Peyer's patch (tissue), 4 donors: Measurements from ENCODE around the gene RFWD3. TPM values are rescaled to one million over a fixed set of nuclear protein-coding genes. Genes with fewer than 3 reads are reported as not detected.

Experiments used
- DNase-seq, 3 donors: peaks; one replicate each; pipeline ENCODE4 v3.0.0-alpha.2; 2017 to 2019
- H3K27ac ChIP-seq, 4 donors: fragments of 200-600 bp; sonication (generic); one replicate each; pipeline ENCODE4 v1.5.1; 2016 to 2019
- H3K27me3 ChIP-seq, 2 donors: fragments of 200-600 bp; sonication (generic); one replicate each; pipeline ENCODE4 v1.5.1; 2019
- H3K36me3 ChIP-seq, 3 donors: fragments of 200-600 bp; sonication (generic); one replicate each; pipeline ENCODE4 v1.5.1; 2016 to 2019
- H3K4me1 ChIP-seq, 4 donors: fragments of 200-600 bp; sonication (generic); one replicate each; pipeline ENCODE4 v1.5.1; 2016 to 2019
- H3K4me3 ChIP-seq, 4 donors: fragments of 200-600 bp; sonication (generic); 1 replicate in 3 of 4; 2 replicates in 1 of 4; pipeline ENCODE4 v1.5.1; 2016 to 2019; ENCODE audit warnings: mild to moderate bottlenecking in 1 of 4
- H3K9me3 ChIP-seq, 4 donors: fragments of 200-600 bp; sonication (generic); one replicate each; pipeline ENCODE4 v1.5.1; 2016 to 2019; ENCODE audit warnings: mild to moderate bottlenecking in 1 of 4
- CTCF ChIP-seq, 6 experiments: fragments of 450-650 bp in 4 of 6; fragments of 200-600 bp in 2 of 6; sonication (generic) in 1 of 6; IDR thresholded peaks; one replicate each; pipeline ENCODE4 v1.5.1; 2017 to 2019; ENCODE audit warnings: antibody characterized with exemption in 6 of 6, mild to moderate bottlenecking in 3 of 6, moderate library complexity in 1 of 6
- POLR2A ChIP-seq, 2 donors: fragments of 450-650 bp; IDR thresholded peaks; one replicate each; pipeline ENCODE4 v1.5.1; 2017; ENCODE audit warnings: antibody characterized with exemption in 2 of 2, mild to moderate bottlenecking in 2 of 2, moderate library complexity in 2 of 2
- total RNA-seq, 4 donors: library from RNA; depleted of rRNA; stranded (reverse); fragments of >200 nt; gene quantifications; one replicate each; pipeline ENCODE4 v1.1.0, GENCODE V29; 2016

Gene RFWD3
- total RNA-seq, 4 donors from 2014 or later: 13.7 to 33.8 (median 23.8) TPM

GRCh38 chr16:74625500-74626350 lies 41.0 kb downstream of the RFWD3 start:
- Histone ChIP-seq H3K4me1 (no peaks in the 10 kb centered on the region), H3K36me3 (peaks cover 0 to 91% (median 0%) of the 10 kb centered on the region in 3 donors), H3K9me3 (no peaks in the 10 kb centered on the region), H3K27me3 (no peaks in the 10 kb centered on the region), H3K27ac (no peak overlapping the region), H3K4me3 (no peak overlapping the region)
- no peak for TF ChIP-seq CTCF (IDR thresholded peaks at IDR 0.05)
- TF ChIP-seq POLR2A (IDR thresholded peaks at IDR 0.05): no peak
- no peak for DNase-seq

GRCh38 chr16:74623839-74624235 lies 42.8 kb downstream of the RFWD3 start:
- Histone ChIP-seq H3K4me3 (no peak overlapping the region), H3K27me3 (no peaks in the 10 kb centered on the region), H3K4me1 (no peaks in the 10 kb centered on the region), H3K27ac (no peak overlapping the region), H3K36me3 (peaks cover 0 to 76% (median 0%) of the 10 kb centered on the region in 3 donors), H3K9me3 (no peaks in the 10 kb centered on the region)
- DNase-seq: no peak
- TF ChIP-seq POLR2A (IDR thresholded peaks at IDR 0.05) (no peak), CTCF (IDR thresholded peaks at IDR 0.05) (no peak)

GRCh38 chr16:74623214-74623838 lies 43.4 kb downstream of the RFWD3 start:
- no peak for DNase-seq
- no peaks in the 10 kb centered on the region for H3K4me1 ChIP-seq
- H3K27ac ChIP-seq: no peak overlapping the region
- TF ChIP-seq POLR2A (IDR thresholded peaks at IDR 0.05): no peak
- TF ChIP-seq CTCF (IDR thresholded peaks at IDR 0.05): peak; percentile 9 to 83 (median 59)
- no peaks in the 10 kb centered on the region for H3K27me3 ChIP-seq
- H3K9me3 ChIP-seq: no peaks in the 10 kb centered on the region
- H3K4me3 ChIP-seq: no peak overlapping the region
- peaks cover 0 to 72% (median 0%) of the 10 kb centered on the region in 3 donors for H3K36me3 ChIP-seq

GRCh38 chr16:74622005-74622404 lies 44.7 kb downstream of the RFWD3 start:
- Histone ChIP-seq H3K27me3 (no peaks in the 10 kb centered on the region), H3K27ac (no peak overlapping the region), H3K36me3 (peaks cover 0 to 58% (median 0%) of the 10 kb centered on the region in 3 donors), H3K9me3 (no peaks in the 10 kb centered on the region), H3K4me1 (no peaks in the 10 kb centered on the region), H3K4me3 (no peak overlapping the region)
- no peak for TF ChIP-seq POLR2A (IDR thresholded peaks at IDR 0.05)
- no peak for TF ChIP-seq CTCF (IDR thresholded peaks at IDR 0.05)
- DNase-seq: no peak

GRCh38 chr16:74617206-74617788 lies 49.4 kb downstream of the RFWD3 start:
- Histone ChIP-seq H3K27ac (no peak overlapping the region), H3K27me3 (no peaks in the 10 kb centered on the region), H3K4me1 (no peaks in the 10 kb centered on the region), H3K9me3 (no peaks in the 10 kb centered on the region), H3K4me3 (no peak overlapping the region), H3K36me3 (peaks cover 0 to 14% (median 0%) of the 10 kb centered on the region in 3 donors)
- TF ChIP-seq CTCF (IDR thresholded peaks at IDR 0.05) (no peak), POLR2A (IDR thresholded peaks at IDR 0.05) (no peak)
- no peak for DNase-seq
